Dendritic cell treated with granulocyte-macrophage colony-stimulating factor and Interleukin-4, amounts not matched to agents 40 ng/mL and 50 ng/mL, for 4 days (primary cell): ENCODE data around the gene PRSS8.

ENCODE experiments used
- H3K27ac Mint-ChIP-seq: one replicate; pipeline ENCODE4 v1.8.0; 2022; ENCODE audit warnings: mild to moderate bottlenecking, mixed read lengths
- H3K27me3 Mint-ChIP-seq: one replicate; pipeline ENCODE4 v1.8.0; 2022; ENCODE audit warnings: mild to moderate bottlenecking, mixed read lengths
- H3K36me3 Mint-ChIP-seq: one replicate; pipeline ENCODE4 v1.8.0; 2022; ENCODE audit warnings: low read depth, mixed read lengths
- H3K4me1 Mint-ChIP-seq: one replicate; pipeline ENCODE4 v1.8.0; 2022; ENCODE audit warnings: low read depth, mixed read lengths
- H3K4me3 Mint-ChIP-seq: one replicate; pipeline ENCODE4 v1.8.0; 2022; ENCODE audit warnings: mild to moderate bottlenecking, moderate library complexity, mixed read lengths
- H3K9me3 Mint-ChIP-seq: one replicate; pipeline ENCODE4 v1.8.0; 2022; ENCODE audit warnings: mixed read lengths
- intact Hi-C: fragments of 100-400 bp; cut with micrococcal nuclease; formaldehyde crosslinking; loops from one replicate; pipeline ENCODE4 v1.15.0; 2022

Gene PRSS8

DNA sequence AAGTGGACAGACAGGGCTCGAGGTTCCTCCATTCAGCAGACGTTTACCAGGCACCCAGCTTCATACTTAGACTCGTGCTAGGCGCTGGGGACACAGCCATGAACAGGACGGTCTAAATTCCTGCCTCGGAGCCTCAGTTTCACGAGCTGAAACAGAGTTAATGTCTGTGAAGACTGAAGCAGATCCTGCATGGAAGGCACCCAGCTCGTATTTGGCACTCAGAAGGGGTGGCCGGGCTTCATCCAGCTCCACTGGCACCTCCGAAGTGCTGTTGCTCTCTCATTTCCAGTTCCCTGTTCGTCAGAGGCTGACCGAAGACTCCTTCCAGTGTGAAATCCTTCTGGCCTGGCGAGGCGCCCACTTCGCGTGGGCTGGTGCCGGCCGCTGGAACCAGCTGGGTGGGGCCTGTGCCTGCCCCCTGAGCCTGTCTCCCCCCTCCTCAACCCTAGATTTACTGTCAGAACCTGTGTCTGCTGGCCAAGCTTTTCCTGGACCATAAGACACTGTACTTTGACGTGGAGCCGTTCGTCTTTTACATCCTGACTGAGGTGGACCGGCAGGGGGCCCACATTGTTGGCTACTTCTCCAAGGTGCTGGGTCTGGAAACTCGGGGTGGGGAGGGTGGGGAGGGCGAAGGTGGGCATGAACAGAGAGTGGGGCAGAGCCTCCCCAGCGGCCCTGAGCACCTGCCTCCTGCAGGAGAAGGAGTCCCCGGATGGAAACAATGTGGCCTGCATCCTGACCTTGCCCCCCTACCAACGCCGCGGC is 5.8 kb downstream of the PRSS8 start:
- Mint-ChIP-seq H3K4me1 (peaks cover 98% of the 10 kb centered on the region), H3K4me3 (peak overlapping the region; percentile 71), H3K27ac (peak overlapping the region; percentile 94), H3K9me3 (no peaks in the 10 kb centered on the region), H3K36me3 (peaks cover 72% of the 10 kb centered on the region), H3K27me3 (no peaks in the 10 kb centered on the region)
- intact Hi-C loops: loop anchor here (1.0 to 5.0 kb wide), 2 partner anchors 11 to 228 kb away; partner anchors contain the start of gene ITGAX

DNA sequence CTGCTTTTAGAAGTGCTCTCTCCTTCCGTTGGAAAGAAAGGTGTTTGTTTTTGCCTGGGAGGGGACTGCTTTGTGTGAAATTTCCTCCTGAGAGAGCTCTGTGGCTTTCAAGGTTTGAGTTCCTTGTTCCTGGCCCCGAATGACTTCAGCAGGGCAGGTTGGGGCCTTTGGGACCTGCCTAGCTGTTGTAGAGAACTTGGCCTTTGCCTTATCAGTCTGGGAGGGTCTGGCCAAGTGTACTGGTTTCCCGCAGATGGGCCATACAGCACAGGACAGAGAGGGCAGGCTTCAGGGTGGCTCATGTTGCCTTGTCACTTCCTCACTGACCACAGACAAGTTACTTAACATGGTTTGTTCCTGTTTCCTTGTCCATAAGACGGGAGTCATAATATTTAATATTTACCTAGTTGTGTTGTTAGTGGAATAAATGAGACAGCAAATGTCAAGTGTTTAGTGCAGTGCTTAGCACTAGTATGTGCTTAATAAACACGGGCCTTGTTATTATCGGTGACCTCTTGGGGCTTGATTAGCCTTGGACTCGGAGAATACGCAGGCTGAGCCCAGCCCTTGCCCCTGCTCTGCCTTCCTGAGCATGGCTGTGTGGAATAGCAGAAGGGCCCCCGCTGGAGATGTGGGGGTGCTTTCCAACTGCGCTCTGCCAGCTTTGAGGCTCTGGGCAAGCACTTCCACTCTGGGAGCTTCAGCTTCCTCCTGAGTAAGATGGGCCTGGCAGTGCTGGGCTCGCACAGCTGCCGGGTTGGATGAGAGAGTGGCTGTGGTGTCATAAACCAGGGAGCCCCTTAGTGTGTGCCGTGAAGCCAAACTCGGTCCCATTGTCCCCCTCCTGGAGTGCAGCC is 6.6 kb downstream of the PRSS8 start:
- intact Hi-C loops: loop anchor here (1.0 to 5.0 kb wide), 2 partner anchors 11 to 228 kb away; partner anchors contain the start of gene ITGAX
- Mint-ChIP-seq H3K27ac (peak overlapping the region; percentile 94), H3K4me3 (peak overlapping the region; percentile 71), H3K36me3 (peaks cover 80% of the 10 kb centered on the region), H3K9me3 (no peaks in the 10 kb centered on the region), H3K27me3 (no peaks in the 10 kb centered on the region), H3K4me1 (peaks cover 89% of the 10 kb centered on the region)

DNA sequence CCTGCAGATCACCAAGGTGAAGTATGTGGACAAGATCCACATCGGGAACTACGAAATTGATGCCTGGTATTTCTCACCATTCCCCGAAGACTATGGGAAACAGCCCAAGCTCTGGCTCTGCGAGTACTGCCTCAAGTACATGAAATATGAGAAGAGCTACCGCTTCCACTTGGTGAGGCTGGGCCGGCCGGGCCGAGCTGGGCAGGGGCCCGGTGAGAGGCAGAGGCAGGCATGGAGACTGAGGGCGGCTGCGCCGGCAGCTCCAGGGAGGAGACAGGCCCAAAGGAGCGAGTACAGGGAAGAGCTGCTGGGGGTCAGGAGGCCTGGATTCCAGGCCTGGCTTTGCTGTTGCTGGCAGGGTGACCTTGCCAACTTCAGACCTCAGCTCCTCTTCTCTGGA is 8.3 kb downstream of the PRSS8 start:
- Mint-ChIP-seq H3K27me3 (no peaks in the 10 kb centered on the region), H3K9me3 (no peaks in the 10 kb centered on the region), H3K27ac (peak overlapping the region; percentile 94), H3K36me3 (peaks cover 78% of the 10 kb centered on the region), H3K4me3 (peak overlapping the region; percentile 34), H3K4me1 (peaks cover 78% of the 10 kb centered on the region)
- intact Hi-C loops: loop anchor here (5.0 kb wide), 1 partner anchor 230 kb away; the partner anchor contains the start of gene ITGAX

DNA sequence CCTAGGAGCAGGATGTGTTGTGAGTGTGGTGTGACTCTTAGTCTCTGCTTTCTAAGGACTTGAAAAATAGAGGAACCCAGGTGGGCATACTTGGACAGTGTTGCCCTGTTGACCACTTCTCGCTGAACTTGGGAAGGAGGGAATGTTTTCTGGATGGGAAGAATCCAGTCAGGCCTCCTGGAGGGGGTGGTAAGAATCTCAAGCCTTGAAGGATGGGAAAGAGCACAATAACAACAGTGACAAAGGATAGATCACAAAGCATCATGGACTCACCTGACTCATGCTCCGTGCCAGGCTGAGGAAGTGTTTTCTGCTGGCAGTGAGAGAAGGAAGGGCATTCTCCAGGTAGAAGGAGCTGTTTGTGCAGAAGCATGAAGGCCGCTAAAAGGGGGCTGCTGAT is 9.7 kb downstream of the PRSS8 start:
- peaks cover 78% of the 10 kb centered on the region for H3K36me3 Mint-ChIP-seq
- no peak overlapping the region for H3K4me3 Mint-ChIP-seq
- H3K9me3 Mint-ChIP-seq: no peaks in the 10 kb centered on the region
- H3K27me3 Mint-ChIP-seq: no peaks in the 10 kb centered on the region
- H3K27ac Mint-ChIP-seq: peak overlapping the region; percentile 94
- H3K4me1 Mint-ChIP-seq: peaks cover 64% of the 10 kb centered on the region
- intact Hi-C loops: loop anchor here (5.0 kb wide), 1 partner anchor 231 kb away; the partner anchor contains the start of gene ITGAX

DNA sequence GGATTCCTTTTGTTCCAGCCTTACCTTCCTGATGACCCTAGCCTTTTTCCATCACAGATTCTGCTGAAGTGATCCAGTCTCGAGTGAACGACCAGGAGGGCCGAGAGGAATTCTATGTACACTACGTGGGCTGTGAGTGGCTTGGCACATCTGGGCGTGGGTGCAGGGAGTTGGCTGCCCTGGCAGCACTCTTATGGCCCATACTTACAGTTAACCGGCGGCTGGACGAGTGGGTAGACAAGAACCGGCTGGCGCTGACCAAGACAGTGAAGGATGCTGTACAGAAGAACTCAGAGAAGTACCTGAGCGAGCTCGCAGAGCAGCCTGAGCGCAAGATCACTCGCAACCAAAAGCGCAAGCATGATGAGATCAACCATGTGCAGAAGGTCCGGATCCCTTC is 15.4 kb downstream of the PRSS8 start:
- Mint-ChIP-seq H3K27ac (no peak overlapping the region), H3K27me3 (no peaks in the 10 kb centered on the region), H3K4me1 (peaks cover 42% of the 10 kb centered on the region), H3K36me3 (peaks cover 96% of the 10 kb centered on the region), H3K9me3 (no peaks in the 10 kb centered on the region), H3K4me3 (no peak overlapping the region)
- intact Hi-C loops: no loop called here

DNA sequence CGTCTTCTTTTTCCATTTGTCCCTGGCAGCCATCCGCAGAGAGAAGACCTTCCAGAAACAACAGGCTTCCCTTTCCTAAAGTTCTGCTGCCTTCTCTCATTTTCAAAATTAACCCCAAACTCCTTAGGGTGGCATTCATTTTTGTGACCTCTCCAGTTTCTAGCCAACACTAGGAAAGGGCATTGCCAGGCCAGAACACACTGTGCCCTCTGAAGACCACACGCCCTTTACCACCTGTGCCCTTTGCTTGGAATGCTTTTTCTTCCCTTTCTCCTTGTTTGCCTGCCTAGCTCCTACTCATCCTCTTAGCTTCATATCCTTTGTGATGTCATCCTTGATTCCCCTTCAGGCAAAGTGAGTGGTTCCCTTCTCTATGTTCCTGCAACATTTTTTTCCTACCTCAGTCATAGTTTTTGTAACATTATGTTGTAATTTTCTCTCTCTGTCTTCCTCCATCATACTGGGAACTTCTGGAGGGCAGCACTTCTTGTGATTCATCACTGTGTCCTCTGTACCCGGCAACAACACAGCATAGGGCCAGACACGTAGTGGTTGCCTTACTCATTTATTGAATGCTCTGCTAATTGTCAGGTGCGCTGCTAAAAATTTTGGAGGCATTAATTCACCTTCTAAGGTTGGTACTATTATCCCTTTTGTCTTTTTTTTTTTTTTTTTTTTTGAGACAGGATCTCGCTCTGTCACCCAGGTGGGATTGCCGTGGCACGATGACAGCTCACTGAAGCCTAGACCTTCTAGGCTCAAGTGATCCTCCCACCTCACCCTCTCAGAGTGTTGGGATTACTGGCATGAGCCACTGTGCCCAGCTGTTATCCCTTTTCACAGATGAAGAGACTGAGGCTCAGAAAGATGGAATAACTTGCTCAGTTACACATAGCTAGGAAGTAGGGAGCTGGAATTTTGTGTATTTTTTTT is 17.0 kb downstream of the PRSS8 start:
- intact Hi-C loops: loop anchor here (1.0 kb wide), 2 partner anchors 11 to 24 kb away; no protein-coding TSS in a partner anchor
- Mint-ChIP-seq H3K27me3 (no peaks in the 10 kb centered on the region), H3K9me3 (no peaks in the 10 kb centered on the region), H3K4me3 (peak overlapping the region; percentile 91), H3K27ac (peak overlapping the region; percentile 98), H3K4me1 (peaks cover 51% of the 10 kb centered on the region), H3K36me3 (peaks cover 86% of the 10 kb centered on the region)

DNA sequence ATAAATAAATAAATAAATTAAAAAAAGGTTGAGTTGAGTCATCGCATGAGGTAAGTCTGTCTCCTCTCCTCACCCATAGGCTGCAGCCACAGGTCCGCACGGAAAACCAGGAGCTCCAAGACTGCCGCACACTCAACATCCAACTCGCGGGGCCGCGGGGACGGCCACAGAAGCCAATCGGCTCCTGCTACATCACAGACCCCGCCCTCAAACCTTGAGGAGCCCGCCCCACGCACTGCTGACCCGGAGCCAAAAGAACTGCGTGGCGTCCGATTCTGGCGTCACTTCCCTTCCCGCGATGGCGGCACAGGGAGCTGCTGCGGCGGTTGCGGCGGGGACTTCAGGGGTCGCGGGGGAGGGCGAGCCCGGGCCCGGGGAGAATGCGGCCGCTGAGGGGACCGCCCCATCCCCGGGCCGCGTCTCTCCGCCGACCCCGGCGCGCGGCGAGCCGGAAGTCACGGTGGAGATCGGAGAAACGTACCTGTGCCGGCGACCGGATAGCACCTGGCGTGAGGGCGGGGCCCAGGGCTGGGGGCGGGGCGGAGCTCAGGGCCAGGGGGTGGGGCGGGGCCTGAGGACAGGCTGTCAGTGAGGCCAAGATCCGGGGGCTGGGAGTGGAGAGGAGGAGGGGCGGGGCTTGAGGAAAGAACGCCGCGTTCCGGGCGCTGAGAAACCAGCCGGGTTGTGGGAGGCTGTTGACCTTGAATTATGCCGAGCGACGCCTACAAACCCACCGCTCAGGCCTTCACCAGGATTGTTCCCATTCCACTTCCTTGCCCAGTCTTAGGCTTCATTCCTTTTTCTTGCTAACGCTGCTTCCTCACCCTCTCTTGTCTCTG is 17.9 kb downstream of the PRSS8 start, which contains the start of gene KAT8:
Gene KAT8 (plus strand): TSS at position 281 of the 839 bp plus-strand sequence. CDS start 18 bp downstream, at position 299.
- Mint-ChIP-seq H3K27ac (peak within 1 kb of the TSS; percentile 98), H3K27me3 (no peaks in the 10 kb centered on the region), H3K9me3 (no peaks in the 10 kb centered on the region), H3K4me3 (peak within 1 kb of the TSS; percentile 91), H3K4me1 (peaks cover 58% of the 10 kb centered on the region), H3K36me3 (peaks cover 85% of the 10 kb centered on the region)
- intact Hi-C loops: loop anchor here (1.0 kb wide), 2 partner anchors 12 to 25 kb away; no protein-coding TSS in a partner anchor

DNA sequence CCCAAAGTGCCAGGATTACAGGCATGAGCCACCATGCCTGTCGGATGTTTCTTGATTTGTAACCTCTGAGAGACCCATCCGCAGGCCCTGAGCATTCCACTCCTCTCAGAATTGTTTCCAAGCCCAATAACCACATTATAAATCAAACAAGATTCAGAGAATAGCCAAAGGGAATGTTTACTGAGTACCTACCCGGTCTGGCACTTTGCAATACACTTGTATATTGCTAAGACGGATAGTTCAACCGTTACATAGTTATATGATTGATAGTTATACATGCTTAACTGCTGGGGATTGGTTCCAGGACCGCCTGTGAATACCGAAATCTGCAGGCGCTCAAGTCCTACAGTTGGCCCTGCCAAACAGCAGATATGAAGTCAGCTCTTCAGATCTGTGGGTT is 21.1 kb downstream of the PRSS8 start:
- Mint-ChIP-seq H3K36me3 (peaks cover 85% of the 10 kb centered on the region), H3K27ac (peak overlapping the region; percentile 98)

DNA sequence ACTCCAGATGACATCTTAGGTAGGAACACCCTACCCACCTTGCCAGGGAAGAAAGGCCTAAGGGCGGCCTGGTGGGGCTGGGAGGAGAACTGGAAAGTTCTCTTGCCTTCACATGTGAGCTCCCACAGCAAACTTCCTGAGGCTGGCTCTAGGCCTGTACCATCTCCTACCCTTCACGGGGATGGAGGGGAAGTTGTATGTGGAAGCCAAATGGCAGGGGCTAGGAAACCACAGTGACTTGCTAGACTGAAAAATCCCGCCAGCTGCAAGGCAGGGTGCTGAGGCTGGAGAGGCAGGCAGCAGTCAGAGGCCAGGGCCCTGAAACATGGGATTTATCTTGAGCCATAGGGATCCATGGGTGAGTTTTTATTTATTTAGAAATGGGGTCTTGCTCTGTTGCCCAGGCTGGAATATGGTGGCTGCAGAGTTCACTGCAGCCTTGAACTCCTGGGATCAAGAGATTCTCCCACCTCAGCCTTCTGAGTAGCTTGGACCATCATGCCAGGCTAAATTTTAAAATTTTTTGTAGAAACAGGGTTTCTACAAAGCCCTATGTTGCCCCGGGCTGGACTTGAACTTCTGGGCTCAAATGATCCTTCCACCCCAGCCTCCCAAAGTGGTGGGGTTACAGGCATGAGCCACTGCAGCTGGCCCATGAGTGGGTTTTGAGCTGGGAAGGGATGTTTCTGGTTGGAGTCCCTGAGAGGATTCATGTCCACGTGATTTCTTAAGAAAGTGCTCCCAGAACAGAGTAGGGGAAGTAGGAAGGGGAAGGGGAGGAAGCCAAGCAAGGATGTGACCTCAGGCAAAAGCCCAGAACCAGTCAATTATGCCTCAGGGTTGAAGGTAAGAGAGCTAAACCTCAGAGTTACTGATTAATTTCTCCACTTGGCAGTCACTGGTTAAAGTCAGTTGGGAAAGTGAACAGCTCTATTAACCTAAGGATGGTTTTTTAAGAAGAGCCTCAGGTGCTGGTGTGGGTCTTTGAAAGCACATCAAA is 22.1 kb downstream of the PRSS8 start:
- intact Hi-C loops: no loop called here
- Mint-ChIP-seq H3K36me3 (peaks cover 84% of the 10 kb centered on the region), H3K27me3 (no peaks in the 10 kb centered on the region), H3K9me3 (no peaks in the 10 kb centered on the region), H3K4me3 (peak overlapping the region; percentile 65), H3K27ac (peak overlapping the region; percentile 98), H3K4me1 (peaks cover 74% of the 10 kb centered on the region)

More for the DNA sequence above, 21.1 kb downstream of the PRSS8 start:
- Mint-ChIP-seq H3K27me3 (no peaks in the 10 kb centered on the region), H3K9me3 (no peaks in the 10 kb centered on the region), H3K4me3 (peak overlapping the region; percentile 65), H3K4me1 (peaks cover 80% of the 10 kb centered on the region)
- intact Hi-C loops: no loop called here

DNA sequence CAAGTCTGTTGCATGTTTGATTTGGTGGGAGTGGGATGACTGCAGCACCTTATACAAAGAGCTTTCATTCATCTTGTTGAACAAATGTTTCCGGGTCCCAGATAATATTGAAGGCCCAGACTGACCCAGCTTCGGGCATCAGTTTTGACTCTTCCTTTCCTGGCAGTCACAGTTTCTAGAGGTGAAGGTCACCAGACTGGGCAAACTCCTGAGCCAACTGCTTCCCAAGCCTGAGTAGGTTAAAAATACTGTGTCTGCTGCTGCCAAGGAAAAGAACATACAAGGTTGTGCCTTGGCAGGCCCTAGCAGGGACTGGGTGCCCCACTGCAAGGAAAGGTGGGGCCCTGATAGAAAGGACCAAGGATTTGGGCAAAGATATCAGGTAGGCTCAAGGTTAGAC is 22.8 kb downstream of the PRSS8 start:
- Mint-ChIP-seq H3K36me3 (peaks cover 77% of the 10 kb centered on the region), H3K4me3 (peak overlapping the region; percentile 13), H3K27ac (peak overlapping the region; percentile 98), H3K27me3 (no peaks in the 10 kb centered on the region), H3K9me3 (no peaks in the 10 kb centered on the region), H3K4me1 (peaks cover 74% of the 10 kb centered on the region)
- intact Hi-C loops: no loop called here

DNA sequence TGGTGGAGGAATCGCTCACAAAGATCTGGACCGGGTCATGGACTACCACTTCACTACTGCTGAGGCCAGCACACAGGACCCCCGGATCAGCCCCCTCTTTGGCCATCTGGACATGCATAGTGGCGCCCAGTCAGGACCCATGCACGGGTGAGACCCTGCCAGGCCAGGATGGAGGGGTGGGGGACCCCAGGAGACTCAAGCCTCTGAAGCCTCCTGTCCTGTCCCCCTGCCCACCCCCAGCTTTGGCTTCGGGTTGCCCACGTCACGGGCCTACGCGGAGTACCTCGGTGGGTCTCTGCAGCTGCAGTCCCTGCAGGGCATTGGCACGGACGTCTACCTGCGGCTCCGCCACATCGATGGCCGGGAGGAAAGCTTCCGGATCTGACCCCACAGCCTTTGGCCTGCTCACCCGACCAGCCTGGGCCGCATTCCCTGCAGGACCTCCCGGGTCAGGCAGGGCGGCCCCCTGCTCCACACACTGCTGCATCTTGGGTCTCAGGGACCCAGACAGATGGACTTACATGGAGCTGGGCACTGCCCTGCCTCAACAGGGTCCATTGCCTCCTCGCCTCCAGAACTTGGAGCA is 23.6 kb downstream of the PRSS8 start:
- Mint-ChIP-seq H3K27me3 (no peaks in the 10 kb centered on the region), H3K9me3 (no peaks in the 10 kb centered on the region), H3K4me1 (peaks cover 80% of the 10 kb centered on the region), H3K36me3 (peaks cover 70% of the 10 kb centered on the region), H3K27ac (peak overlapping the region; percentile 98), H3K4me3 (no peak overlapping the region)
- intact Hi-C loops: no loop called here
